Testis (tissue), 3 donors: Measurements from ENCODE around the gene WDFY4. TPM values are rescaled to one million over a fixed set of nuclear protein-coding genes. Genes with fewer than 3 reads are reported as not detected.

ENCODE experiments used
- DNase-seq: peaks from one replicate; pipeline ENCODE4 v3.0.0-alpha.2; 2019
- H3K27ac ChIP-seq, 2 donors: fragments of 200-600 bp; sonication (generic); one replicate each; pipeline ENCODE4 v1.5.1; 2019
- H3K27me3 ChIP-seq: fragments of 200-600 bp; sonication (generic); one replicate; pipeline ENCODE4 v1.5.1; 2019
- H3K36me3 ChIP-seq: fragments of 200-600 bp; sonication (generic); one replicate; pipeline ENCODE4 v1.5.1; 2017; ENCODE audit warnings: low read depth; ENCODE audit errors: missing control alignments
- H3K4me1 ChIP-seq: fragments of 200-600 bp; sonication (generic); one replicate; pipeline ENCODE4 v1.5.1; 2019
- H3K4me3 ChIP-seq, 2 donors: fragments of 200-600 bp; sonication (generic); one replicate each; pipeline ENCODE4 v1.5.1; 2017 to 2019
- H3K9me3 ChIP-seq: fragments of 200-600 bp; sonication (generic); one replicate; pipeline ENCODE4 v1.5.1; 2017
- POLR2A ChIP-seq: fragments of 450-650 bp; IDR thresholded peaks from one replicate; pipeline ENCODE4 v1.6.1; 2017; ENCODE audit warnings: antibody characterized with exemption, mild to moderate bottlenecking, moderate library complexity
- WGBS, 2 donors: methylation state at CpG; one replicate each; pipeline ENCODE4 v1.1.5; 2018; 5-methylcytosine and 5-hydroxymethylcytosine counted together
- intact Hi-C: fragments of 100-400 bp; cut with DNase I; formaldehyde crosslinking; loops from one replicate; pipeline ENCODE4 v1.15.1; 2023; ENCODE audit warnings: low total_unique reads
- polyA plus RNA-seq: library from polyadenylated mRNA; stranded (reverse); fragments of 350-450 nt; fragmentation: Illumina TruSeq; extraction: RNeasy Lipid Tissue Mini Kit (QIAGEN cat#74804); gene quantifications from one replicate; pipeline ENCODE4 v1.2.3, GENCODE V29; 2014; ENCODE audit warnings: low read depth, low replicate concordance; ENCODE audit not compliant: insufficient read depth
- total RNA-seq, 2 donors: library from RNA; depleted of rRNA; stranded (reverse); fragments of >200 nt; gene quantifications; one replicate each; pipeline ENCODE4 v1.2.3, GENCODE V29; 2016
- TF ChIP-seq, protein P1 (sequence below), 3 experiments: fragments of 450-650 bp in 2 of 3; fragments of 200-600 bp in 1 of 3; sonication (generic) in 1 of 3; IDR thresholded peaks; one replicate each; pipeline ENCODE4 v1.5.1; 2016 to 2019; ENCODE audit warnings: antibody characterized with exemption in 3 of 3, mild to moderate bottlenecking in 2 of 3, moderate library complexity in 1 of 3

WDFY4 gene
- total and polyA plus RNA-seq, 3 donors from 2014 or later = 10.2 to 21.5 (median 18.4) TPM

DNA sequence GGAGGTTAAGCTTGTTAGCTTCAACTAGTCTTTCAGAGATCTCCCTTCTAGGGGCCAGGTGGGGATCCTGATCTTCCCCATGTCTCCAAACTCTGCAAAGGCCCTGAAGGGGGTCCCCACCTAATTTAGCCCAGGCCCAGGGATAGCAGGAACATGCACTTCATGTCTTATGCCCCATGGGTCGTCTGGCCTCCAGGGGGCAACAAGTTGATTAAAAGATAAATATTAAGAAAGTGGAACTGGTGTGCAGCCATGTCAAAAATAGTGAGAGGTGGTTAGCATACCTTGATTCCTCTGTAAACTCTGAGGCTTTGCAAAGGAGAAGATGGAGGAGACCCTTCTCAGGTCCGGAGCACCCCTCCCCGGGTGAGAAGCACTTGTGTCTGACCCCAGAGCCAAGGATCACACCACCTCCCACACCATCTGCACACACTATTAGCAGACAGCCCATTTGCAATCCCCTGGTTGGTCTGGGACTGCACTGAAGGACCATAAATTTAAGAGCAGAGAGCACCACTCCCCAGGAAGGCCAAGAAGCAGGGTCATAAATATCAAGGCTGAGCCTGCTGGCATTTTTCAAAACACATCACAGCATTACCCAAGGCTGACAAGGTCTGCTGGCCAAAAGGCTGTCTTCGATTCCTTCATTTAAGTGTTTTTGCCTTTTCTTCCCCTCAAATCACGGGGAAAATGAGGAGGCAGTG lies 299.1 kb downstream of the WDFY4 start:
- H3K9me3 ChIP-seq = no peaks in the 10 kb centered on the region
- intact Hi-C loops = no loop called here

DNA sequence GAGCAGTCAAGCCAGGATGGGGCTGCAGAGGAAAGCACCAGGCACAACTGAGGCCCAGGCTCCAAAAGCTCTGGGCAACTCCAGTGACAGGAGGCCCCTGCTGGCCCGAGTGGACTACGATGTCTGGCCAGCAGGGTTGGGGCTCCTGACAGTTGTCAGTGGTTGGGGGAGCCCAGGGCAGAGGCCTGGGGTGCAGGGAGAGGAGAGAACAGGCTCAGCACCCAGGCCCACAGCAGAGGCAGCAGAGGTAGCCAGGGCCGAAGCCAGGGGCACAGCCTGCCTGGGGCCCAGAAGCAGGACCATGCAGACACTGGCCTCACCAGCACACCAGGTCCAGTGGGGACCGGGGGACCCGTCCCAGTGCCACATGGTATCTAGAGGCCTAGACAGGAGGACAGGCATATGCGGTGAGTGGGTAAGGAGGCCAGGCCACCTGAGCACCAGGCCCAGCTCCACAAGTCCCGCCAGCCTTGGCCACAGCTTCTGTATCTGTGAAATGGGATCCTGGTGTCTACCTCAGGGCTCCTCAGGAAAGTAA lies 301.0 kb downstream of the WDFY4 start:
- Histone ChIP-seq H3K4me3 (no peak overlapping the region), H3K27ac (no peak overlapping the region), H3K9me3 (no peaks in the 10 kb centered on the region), H3K4me1 (peaks cover 5% of the 10 kb centered on the region), H3K27me3 (no peaks in the 10 kb centered on the region), H3K36me3 (no peaks in the 10 kb centered on the region)
- no peak for TF ChIP-seq POLR2A
- TF ChIP-seq, protein P1, sequence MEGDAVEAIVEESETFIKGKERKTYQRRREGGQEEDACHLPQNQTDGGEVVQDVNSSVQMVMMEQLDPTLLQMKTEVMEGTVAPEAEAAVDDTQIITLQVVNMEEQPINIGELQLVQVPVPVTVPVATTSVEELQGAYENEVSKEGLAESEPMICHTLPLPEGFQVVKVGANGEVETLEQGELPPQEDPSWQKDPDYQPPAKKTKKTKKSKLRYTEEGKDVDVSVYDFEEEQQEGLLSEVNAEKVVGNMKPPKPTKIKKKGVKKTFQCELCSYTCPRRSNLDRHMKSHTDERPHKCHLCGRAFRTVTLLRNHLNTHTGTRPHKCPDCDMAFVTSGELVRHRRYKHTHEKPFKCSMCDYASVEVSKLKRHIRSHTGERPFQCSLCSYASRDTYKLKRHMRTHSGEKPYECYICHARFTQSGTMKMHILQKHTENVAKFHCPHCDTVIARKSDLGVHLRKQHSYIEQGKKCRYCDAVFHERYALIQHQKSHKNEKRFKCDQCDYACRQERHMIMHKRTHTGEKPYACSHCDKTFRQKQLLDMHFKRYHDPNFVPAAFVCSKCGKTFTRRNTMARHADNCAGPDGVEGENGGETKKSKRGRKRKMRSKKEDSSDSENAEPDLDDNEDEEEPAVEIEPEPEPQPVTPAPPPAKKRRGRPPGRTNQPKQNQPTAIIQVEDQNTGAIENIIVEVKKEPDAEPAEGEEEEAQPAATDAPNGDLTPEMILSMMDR (IDR thresholded peaks at IDR 0.05) = no peak
- intact Hi-C loops = no loop called here
- DNase-seq = no peak
- 92 to 99% methylated on average over 4 to 7 of the region's 7 CpGs for WGBS, 2 donors

More for the DNA sequence above, 299.1 kb downstream of the WDFY4 start:
- Histone ChIP-seq H3K4me3 (no peak overlapping the region), H3K27me3 (no peaks in the 10 kb centered on the region), H3K4me1 (peaks cover 5% of the 10 kb centered on the region), H3K27ac (no peak overlapping the region), H3K36me3 (no peaks in the 10 kb centered on the region)
- WGBS, 2 donors = 77 to 80% methylated on average over 5 of the region's 5 CpGs
- TF ChIP-seq, protein P1 (IDR thresholded peaks at IDR 0.05) = no peak
- TF ChIP-seq POLR2A = no peak
- no peak for DNase-seq

DNA sequence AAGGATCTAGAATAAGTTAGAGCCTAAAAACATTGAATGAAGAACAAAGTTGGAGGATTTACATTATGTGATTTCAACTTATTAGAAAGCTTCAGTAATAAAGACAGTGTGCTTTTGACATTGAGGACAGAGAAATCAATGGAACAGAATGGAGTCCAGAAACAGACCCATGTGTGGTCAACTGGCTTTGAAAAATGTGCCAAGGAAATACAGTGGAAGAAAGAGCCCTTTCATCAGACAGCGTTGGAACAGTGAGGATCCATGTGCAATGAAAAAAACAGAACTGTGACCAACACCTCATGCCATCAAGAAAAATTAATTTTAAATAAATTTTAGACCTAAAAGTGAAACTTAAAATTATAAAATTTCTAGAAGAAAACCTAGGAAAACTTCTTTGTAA lies 305.6 kb downstream of the WDFY4 start:
- H3K27me3 ChIP-seq = no peaks in the 10 kb centered on the region
- no peaks in the 10 kb centered on the region for H3K36me3 ChIP-seq
- TF ChIP-seq, protein P1 (IDR thresholded peaks at IDR 0.05) = no peak
- TF ChIP-seq POLR2A = no peak
- no peaks in the 10 kb centered on the region for H3K4me1 ChIP-seq
- H3K27ac ChIP-seq = no peak overlapping the region
- no peak overlapping the region for H3K4me3 ChIP-seq
- DNase-seq = no peak
- intact Hi-C loops = no loop called here
- H3K9me3 ChIP-seq = no peaks in the 10 kb centered on the region
- WGBS, 2 donors = 82 to 92% methylated on average over 1 of the region's 1 CpG

DNA sequence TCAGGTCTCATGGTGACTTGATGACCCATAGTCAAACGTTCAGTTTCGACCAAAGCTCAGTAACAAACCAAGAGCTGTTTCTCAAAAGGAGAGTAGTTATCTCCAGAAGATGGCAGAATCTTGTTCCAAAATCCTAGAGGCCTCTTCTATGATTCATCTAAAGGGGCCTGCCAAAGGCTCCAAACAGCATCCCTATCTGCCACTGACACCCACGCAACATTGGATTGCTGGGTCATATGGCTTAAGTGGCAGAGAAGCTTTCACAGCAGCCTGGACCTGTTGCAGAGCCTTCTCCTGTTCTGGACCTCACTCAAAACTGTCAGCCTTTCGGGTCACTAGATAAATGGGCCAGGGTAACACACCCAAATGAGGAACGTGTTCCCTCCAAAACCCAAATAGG lies 309.0 kb downstream of the WDFY4 start:
- 79 to 96% methylated on average over 4 to 5 of the region's 5 CpGs for WGBS, 2 donors
- TF ChIP-seq, protein P1 (IDR thresholded peaks at IDR 0.05) = no peak
- TF ChIP-seq POLR2A = no peak
- intact Hi-C loops = no loop called here

DNA sequence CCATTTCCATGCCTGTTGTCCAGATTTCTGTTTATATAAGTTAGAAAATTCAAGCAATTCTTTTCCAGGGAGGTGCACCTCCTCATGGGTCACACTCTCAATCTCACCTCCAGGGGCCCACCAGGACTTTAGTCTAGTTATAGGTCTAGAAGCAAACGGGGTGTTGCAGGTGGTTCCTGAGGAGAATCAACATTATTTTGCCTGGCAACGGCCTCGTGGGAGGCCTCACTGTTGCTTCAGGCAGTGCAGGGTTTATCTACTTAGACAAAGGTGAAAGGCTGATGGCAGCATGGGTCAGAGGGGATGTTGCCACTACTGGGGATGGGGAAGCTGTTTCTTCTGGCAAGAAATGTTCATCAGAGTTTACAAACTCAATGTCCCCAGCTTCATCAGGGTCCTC lies 311.7 kb downstream of the WDFY4 start:
- intact Hi-C loops = no loop called here
- DNase-seq = no peak
- TF ChIP-seq, protein P1 (IDR thresholded peaks at IDR 0.05) = no peak
- TF ChIP-seq POLR2A = no peak
- Histone ChIP-seq H3K36me3 (no peaks in the 10 kb centered on the region), H3K4me1 (peaks cover 1% of the 10 kb centered on the region), H3K27ac (no peak overlapping the region), H3K4me3 (no peak overlapping the region), H3K27me3 (no peaks in the 10 kb centered on the region), H3K9me3 (no peaks in the 10 kb centered on the region)
- 53 to 80% methylated on average over 3 of the region's 3 CpGs for WGBS, 2 donors

More for the DNA sequence above, 309.0 kb downstream of the WDFY4 start:
- Histone ChIP-seq H3K4me1 (no peaks in the 10 kb centered on the region), H3K27ac (no peak overlapping the region), H3K4me3 (no peak overlapping the region), H3K27me3 (no peaks in the 10 kb centered on the region), H3K9me3 (no peaks in the 10 kb centered on the region), H3K36me3 (no peaks in the 10 kb centered on the region)
- DNase-seq = no peak
